ENCODE data around the gene RARB.

RARB gene

GRCh38 chr3:25421747-25422146, 6.3 kb upstream of the RARB start:
- no peak for DNase-seq (ENCODE audit: low read depth in 2 of 3, low spot score in 2 of 3)

DNA sequence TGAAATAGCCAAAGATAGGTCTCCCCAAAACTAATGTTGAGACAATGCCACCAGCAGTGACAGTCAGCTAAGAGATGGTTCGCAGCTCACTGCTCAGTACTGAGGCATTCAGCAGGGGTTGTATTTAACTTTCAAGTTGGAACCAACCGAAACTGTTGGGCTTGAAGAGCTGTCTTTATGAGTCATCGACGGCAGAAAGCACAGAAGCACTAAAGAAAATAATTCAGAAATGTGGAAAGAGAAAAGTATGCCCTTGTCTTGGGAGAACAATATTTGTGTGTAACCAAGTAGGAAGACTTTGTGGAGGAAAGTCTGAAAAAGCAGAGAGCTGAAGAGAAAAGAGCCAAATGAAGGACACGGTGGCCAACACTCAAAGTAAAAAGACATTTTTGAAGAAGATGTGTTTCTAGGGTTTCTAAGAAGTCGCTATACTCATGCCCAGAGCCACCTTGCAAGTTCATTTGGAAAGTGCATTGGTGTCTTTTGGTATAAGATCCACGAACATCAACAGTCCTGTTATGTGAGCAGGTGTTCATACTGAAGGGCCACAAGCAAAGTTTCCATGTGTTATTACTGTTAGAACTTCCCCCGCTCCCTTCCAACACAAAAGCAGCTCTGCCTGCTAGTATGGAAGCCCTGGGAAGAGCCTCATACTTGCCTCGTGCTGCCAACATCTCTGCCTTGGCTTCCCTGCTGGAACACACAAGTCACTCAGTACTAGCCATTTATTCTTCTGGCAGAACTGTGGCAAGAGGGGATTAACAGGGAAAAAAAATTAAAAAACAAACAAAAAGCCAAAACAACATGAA, 4.1 kb upstream of the RARB start:
- DNase-seq (ENCODE audit: low read depth in 2 of 3, low spot score in 2 of 3) = no peak

DNA sequence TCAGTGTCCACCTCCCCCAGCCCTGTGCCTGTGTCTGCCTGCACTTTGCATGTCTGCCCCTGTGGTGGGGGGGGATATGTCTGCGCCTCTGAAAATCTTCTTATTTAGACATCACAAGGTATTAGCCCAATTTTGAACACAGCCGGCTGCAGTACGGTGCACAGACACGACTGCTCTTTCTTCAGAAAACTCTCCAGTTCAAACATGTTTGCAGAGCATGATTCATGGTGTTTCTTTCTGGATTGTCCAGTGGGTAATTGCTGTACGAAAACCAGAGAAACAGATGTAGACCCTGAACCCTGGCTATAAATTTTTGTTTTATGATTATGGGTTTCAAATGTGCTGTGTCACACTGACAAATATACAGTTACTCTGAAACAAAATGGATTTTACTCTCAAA, 3.4 kb upstream of the RARB start:
- no peak for DNase-seq (ENCODE audit: low read depth in 2 of 3, low spot score in 2 of 3)

- DNase-seq (ENCODE audit: low read depth in 2 of 3, low spot score in 2 of 3) = no peak
Observed at GRCh38 chr3:25426408-25426807, 1.7 kb upstream of the RARB start.

GRCh38 chr3:25427155-25427554, 908 bp upstream of the RARB start:
- DNase-seq (ENCODE audit: low read depth in 2 of 3, low spot score in 2 of 3) = no peak

DNA sequence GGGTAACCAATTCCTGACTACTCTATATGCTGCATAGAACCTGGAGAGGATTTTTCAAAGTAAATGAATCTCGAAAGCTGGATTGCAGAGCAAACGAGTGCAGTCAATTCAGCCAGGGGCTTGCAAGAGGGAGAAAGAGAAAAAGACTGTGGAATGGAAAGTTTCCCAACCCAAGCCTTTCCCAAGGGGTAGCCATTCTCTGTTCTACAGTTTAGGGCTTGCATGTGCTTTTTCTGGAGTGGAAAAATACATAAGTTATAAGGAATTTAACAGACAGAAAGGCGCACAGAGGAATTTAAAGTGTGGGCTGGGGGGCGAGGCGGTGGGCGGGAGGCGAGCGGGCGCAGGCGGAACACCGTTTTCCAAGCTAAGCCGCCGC, 511 bp upstream of the RARB start:
- DNase-seq (ENCODE audit: low read depth in 2 of 3, low spot score in 2 of 3) = no peak

GRCh38 chr3:25428789-25429335, 799 bp downstream of the RARB start:
- no peak for DNase-seq (ENCODE audit: low read depth in 2 of 3, low spot score in 2 of 3)

DNA sequence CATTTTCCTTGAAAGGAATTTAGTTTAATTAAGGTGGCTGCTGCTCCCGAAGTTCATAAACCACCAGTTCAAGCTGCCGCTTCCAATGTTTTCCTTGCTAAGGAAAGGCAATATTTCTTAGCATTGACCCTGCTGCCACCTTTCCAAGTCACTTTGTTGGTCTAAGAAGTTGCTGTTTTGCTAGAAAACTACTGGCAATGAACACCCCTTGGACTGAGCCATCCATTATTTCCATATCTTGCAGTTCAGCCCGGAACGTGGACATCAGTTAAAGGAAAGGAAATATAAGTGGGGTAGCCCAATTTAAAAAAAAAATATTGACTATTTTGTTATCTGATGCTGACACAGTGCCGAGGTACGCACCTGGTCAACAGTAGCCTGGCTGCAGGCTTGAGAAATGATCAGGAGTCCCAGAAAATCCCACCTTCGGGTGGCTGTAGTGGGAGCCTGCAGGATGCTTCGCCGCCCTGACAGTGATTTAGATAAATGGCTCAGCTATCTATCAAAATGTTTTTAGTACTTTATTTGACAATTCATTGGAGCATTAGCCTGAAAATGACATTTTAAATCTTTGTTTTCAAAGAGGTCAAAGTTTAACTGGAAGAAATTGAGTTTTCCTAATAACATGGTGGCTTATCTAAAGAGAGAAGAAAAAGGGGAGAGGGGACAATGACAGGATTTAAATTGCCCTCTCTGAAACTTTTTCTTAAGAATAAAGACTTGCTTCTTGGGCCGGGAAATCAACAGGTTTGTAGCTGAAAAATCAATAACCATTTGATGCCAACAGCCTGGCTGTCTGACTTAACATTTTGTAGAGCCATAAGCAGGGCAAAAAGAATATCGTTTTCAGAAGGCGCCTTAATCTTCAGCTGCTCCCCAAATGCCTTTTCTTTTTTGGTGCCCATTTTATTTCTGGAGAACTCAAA, 1.6 kb downstream of the RARB start:
- DNase-seq (ENCODE audit: low read depth in 2 of 3, low spot score in 2 of 3) = no peak

- no peak for DNase-seq (ENCODE audit: low read depth in 2 of 3, low spot score in 2 of 3)
Observed at GRCh38 chr3:25430287-25430934, 2.3 kb downstream of the RARB start.

- DNase-seq (ENCODE audit: low read depth in 2 of 3, low spot score in 2 of 3) = no peak
Observed at GRCh38 chr3:25430935-25431770, 3.1 kb downstream of the RARB start.

DNA sequence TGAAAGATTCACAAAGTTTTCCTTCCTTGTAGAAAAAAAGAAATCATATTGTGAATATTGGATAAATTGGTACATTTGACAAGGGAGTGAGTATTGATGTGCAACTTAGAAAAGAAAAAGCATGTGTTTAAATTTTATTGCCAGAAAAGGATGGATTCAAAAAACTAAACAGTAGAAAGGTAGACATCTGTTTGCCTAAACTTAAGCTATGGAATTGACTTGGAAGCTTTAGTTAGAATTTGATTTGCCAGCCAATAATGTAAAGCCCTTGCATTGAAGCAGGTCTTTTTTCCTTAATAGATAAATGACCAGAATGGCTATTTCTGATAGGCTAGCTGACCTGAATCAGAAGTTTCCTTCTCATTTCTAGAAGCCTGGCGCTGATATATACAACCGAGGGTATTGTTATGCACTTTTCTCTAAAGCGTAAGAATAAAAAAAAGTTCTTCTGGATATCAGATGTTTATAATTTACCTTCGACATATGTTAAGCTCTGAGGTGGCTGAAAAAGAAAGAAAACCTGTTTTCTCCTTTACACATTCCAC, 4.2 kb downstream of the RARB start:
- DNase-seq (ENCODE audit: low read depth in 2 of 3, low spot score in 2 of 3) = no peak

- no peak for DNase-seq (ENCODE audit: low read depth in 2 of 3, low spot score in 2 of 3)
Observed at GRCh38 chr3:25433106-25433505, 5.0 kb downstream of the RARB start.

GRCh38 chr3:25433868-25434267, 5.8 kb downstream of the RARB start:
- DNase-seq (ENCODE audit: low read depth in 2 of 3, low spot score in 2 of 3) = no peak

DNA sequence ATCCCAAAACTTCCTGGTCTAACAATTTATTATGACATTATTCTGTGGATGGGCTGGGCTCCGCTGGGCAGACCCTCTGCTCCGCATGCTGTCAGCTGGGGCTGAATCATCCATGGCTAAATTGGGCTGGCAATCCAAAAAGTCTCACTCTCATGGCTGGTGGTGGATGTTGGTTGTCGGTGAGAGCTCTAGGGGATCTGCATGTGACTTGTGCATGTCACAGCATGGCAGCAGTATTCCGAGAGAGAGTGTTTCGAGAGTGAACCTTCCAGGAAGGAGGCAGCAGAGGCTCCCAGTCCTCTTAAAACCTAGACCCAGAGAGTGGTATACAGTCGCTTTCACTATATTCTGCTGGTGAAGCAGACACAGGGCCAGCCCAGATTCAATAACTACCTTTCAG, 9.9 kb downstream of the RARB start:
- no peak for DNase-seq (ENCODE audit: low read depth in 2 of 3, low spot score in 2 of 3)

DNA sequence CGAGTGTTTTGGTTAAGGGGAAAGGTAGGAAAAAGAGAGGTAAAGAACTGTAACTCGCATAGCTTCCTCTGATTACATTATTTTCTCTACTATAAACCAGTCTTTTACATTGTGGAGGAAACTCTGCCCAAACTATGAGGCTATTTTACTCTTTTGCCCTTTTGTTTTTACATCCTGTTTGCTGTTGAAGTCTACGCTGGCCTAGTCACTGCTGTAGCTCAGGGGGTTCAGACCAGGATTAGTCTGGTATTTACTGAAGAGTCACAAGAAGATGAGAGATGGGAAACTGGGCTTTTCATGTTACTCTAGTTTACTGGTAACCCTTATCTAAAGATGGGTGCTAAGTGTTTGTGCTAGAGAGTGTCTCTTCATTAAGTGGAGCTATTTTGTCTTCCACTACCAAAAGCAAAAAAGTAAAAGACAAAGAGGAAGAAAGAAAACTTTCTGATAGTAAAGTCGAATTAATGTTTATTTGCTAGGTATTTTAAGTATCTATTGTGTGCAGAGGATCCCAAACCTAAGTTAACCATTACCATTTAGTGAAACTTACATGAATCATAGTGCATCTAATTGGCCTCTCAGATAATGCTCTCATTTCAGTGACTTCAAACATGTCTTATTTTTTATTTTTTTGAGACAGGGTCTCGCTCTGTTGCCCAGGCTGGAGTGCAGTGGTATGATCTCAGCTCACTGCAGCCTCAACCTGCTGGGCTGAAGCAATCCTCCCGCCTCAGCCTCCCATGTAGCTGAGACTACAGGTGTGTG, 10.9 kb downstream of the RARB start:
- DNase-seq (ENCODE audit: low read depth in 2 of 3, low spot score in 2 of 3) = no peak

DNA sequence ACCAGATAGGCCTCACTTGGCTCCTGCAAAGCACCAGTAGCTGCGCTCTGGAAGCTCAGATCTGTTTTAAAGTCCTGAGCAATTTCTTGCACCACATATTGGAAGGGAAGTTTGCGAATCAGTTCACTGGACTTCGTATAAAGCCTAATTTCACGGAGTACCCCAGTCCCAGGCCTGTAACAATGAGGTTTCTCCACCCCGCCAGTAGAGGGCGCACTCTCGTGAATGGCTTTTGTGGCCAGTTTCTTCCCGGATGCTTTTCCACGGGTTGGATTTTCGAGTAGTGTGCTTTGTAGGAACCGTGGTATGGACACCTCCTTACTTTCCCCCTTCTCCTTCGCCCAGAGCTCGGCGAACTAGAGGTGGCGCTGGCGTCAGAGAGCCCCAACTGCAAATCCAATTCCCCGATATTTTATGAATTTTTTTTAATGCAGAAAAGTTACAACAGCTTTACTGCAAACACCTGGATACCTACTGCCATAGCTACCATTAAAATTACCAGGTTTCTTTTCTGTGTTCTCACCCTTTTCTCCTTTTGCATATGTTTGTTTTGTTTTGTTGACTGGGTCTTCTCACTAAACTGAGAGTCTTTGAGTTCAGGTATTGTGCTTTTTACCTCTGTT, 13.3 kb downstream of the RARB start:
- no peak for DNase-seq (ENCODE audit: low read depth in 2 of 3, low spot score in 2 of 3)

GRCh38 chr3:25442486-25442885, 14.4 kb downstream of the RARB start:
- no peak for DNase-seq (ENCODE audit: low read depth in 2 of 3, low spot score in 2 of 3)

GRCh38 chr3:25444273-25444672, 16.2 kb downstream of the RARB start:
- no peak for DNase-seq (ENCODE audit: low read depth in 2 of 3, low spot score in 2 of 3)

GRCh38 chr3:25445731-25446130, 17.7 kb downstream of the RARB start:
- DNase-seq (ENCODE audit: low read depth in 2 of 3, low spot score in 2 of 3) = no peak
